Right lobe of liver (tissue), 4 donors: ENCODE results near the gene SYT17.

Experiments used
- CTCF ChIP-seq, 4 donors: fragments of 200-600 bp in 3 of 4; fragments of 450-650 bp in 1 of 4; IDR thresholded peaks; one replicate each; pipeline versions ENCODE4 v1.5.1 to v1.8.0; 2016 to 2022; ENCODE audit warnings: antibody characterized with exemption in 4 of 4, mild to moderate bottlenecking in 2 of 4
- POLR2A ChIP-seq: fragments of 450-650 bp; IDR thresholded peaks from one replicate; pipeline ENCODE4 v1.6.1; 2017; ENCODE audit warnings: antibody characterized with exemption, mild to moderate bottlenecking
- donor health status: DM: no; HTN: no; CAD: no.
- donor health status: DM: no; HTN: no; CAD: no.
- donor health status: DM: no; HTN: yes; CAD: no.

- TF ChIP-seq CTCF (IDR thresholded peaks at IDR 0.05), result no peak
- no peak for TF ChIP-seq POLR2A
Measured at GRCh38 chr16:19314718-19315425, 146.8 kb downstream of the SYT17 start.
